HG03060 (cell line): Measurements from ENCODE around the gene GATA3.

Source experiments
- ATAC-seq: cut with Tn5 transposase; IDR thresholded peaks from one replicate; pipeline ENCODE4 v1.9.1; 2021; ENCODE audit warnings: low read depth, moderate number of reproducible peaks; ENCODE audit not compliant: unreplicated experiment

GATA3 gene

GRCh38 chr10:8088504-8088903 lies 34.0 kb downstream of the GATA3 start:
- no peak for ATAC-seq

- ATAC-seq = no peak
Measured at GRCh38 chr10:8092428-8092827, 37.9 kb downstream of the GATA3 start.

- no peak for ATAC-seq
Measured at GRCh38 chr10:8095959-8096358, 41.5 kb downstream of the GATA3 start.

- ATAC-seq = no peak
Measured at GRCh38 chr10:8096931-8097330, 42.4 kb downstream of the GATA3 start.

- ATAC-seq = no peak
Measured at GRCh38 chr10:8100366-8100765, 45.9 kb downstream of the GATA3 start.

GRCh38 chr10:8102708-8103401 lies 48.4 kb downstream of the GATA3 start:
- peak; percentile 57 for ATAC-seq

GRCh38 chr10:8103543-8103942 lies 49.1 kb downstream of the GATA3 start:
- no peak for ATAC-seq

- ATAC-seq = no peak
Measured at GRCh38 chr10:8104005-8104404, 49.5 kb downstream of the GATA3 start.

- no peak for ATAC-seq
Measured at GRCh38 chr10:8104721-8105120, 50.2 kb downstream of the GATA3 start.

- ATAC-seq = no peak
Measured at GRCh38 chr10:8105932-8106331, 51.4 kb downstream of the GATA3 start.

- ATAC-seq = no peak
Measured at GRCh38 chr10:8112230-8112905, 57.9 kb downstream of the GATA3 start.

GRCh38 chr10:8112942-8113442 lies 58.5 kb downstream of the GATA3 start:
- no peak for ATAC-seq

GRCh38 chr10:8113616-8114015 lies 59.1 kb downstream of the GATA3 start:
- no peak for ATAC-seq

GRCh38 chr10:8114741-8115617 lies 60.5 kb downstream of the GATA3 start:
- ATAC-seq = no peak

GRCh38 chr10:8115618-8115980 lies 61.1 kb downstream of the GATA3 start:
- no peak for ATAC-seq

GRCh38 chr10:8116474-8116873 lies 62.0 kb downstream of the GATA3 start:
- no peak for ATAC-seq

GRCh38 chr10:8116926-8117493 lies 62.5 kb downstream of the GATA3 start:
- ATAC-seq = no peak

- ATAC-seq = no peak
Measured at GRCh38 chr10:8121201-8121890, 66.9 kb downstream of the GATA3 start.

- ATAC-seq = no peak
Measured at GRCh38 chr10:8122611-8123369, 68.3 kb downstream of the GATA3 start.

- ATAC-seq = no peak
Measured at GRCh38 chr10:8124436-8124835, 69.9 kb downstream of the GATA3 start.
